ENCODE data around the gene PTPN1. TPM values are rescaled to one million over a fixed set of nuclear protein-coding genes. Genes with fewer than 3 reads are reported as not detected.

The PTPN1 gene
- total and polyA plus RNA-seq, 2 of the 13 experiments (the other 11 are each of a cell fraction or from before 2014, with no cell fraction given) = 17.7 to 37.2 TPM

DNA sequence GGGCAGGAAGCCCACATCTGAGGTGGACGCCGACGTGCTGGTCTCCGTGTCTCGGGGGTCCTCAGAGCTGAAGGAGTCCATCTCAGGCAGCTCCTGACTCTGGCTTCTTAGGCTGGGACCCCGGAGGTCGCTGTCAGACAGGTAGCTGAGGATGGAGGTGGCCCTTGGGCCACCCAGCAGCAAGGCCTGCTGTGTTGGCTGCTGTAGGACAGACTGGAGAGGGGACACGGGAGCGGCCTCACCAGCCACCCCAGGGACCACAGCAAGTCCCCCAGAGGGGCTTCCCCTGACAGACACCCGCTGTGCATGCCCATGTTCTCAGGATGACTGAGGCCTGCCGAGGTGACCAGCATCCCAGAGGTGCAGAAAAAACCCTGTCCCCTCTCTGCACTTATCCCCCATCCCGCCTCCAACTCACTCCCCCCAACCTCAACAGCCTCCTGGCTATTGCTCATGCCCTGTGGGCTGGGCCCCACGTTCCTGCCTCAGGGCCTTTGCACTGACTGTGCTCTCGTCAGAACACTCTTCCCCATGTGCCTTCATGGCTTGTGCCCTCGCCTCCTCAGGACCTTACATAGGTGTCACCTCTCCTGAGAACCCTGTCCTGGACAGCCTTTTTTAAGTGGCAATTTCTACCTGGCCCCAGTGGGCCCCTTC is 92.4 kb downstream of the PTPN1 start (continued):
- TF ChIP-seq, protein P1, sequence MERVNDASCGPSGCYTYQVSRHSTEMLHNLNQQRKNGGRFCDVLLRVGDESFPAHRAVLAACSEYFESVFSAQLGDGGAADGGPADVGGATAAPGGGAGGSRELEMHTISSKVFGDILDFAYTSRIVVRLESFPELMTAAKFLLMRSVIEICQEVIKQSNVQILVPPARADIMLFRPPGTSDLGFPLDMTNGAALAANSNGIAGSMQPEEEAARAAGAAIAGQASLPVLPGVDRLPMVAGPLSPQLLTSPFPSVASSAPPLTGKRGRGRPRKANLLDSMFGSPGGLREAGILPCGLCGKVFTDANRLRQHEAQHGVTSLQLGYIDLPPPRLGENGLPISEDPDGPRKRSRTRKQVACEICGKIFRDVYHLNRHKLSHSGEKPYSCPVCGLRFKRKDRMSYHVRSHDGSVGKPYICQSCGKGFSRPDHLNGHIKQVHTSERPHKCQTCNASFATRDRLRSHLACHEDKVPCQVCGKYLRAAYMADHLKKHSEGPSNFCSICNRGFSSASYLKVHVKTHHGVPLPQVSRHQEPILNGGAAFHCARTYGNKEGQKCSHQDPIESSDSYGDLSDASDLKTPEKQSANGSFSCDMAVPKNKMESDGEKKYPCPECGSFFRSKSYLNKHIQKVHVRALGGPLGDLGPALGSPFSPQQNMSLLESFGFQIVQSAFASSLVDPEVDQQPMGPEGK (CRISPR knock-in tag; IDR thresholded peaks at IDR 0.05) = no peak
- TF ChIP-seq ZNF772 (CRISPR knock-in tag; IDR thresholded peaks at IDR 0.05) = no peak
- no peak for TF ChIP-seq ZNF547 (CRISPR knock-in tag; IDR thresholded peaks at IDR 0.05)
- TF ChIP-seq ATF1 (CRISPR knock-in tag; IDR thresholded peaks at IDR 0.05) = no peak
- no peak for TF ChIP-seq SETDB1 (CRISPR knock-in tag; IDR thresholded peaks at IDR 0.05; ENCODE audit: borderline replicate concordance)
- TF ChIP-seq ZNF788 (CRISPR knock-in tag; IDR thresholded peaks at IDR 0.05; ENCODE audit: borderline replicate concordance) = no peak
- TF ChIP-seq MXI1 (IDR thresholded peaks at IDR 0.05; ENCODE audit: borderline replicate concordance, low read depth, low read length) = no peak
- no peak for TF ChIP-seq ISX (CRISPR knock-in tag; conservative IDR thresholded peaks at IDR 0.05)
- 0 out of 2 replicates have a peak, but pooled peaks have one; percentile 4 for TF ChIP-seq GABPB1 (CRISPR knock-in tag; IDR thresholded peaks at IDR 0.05)
- TF ChIP-seq, protein P2, sequence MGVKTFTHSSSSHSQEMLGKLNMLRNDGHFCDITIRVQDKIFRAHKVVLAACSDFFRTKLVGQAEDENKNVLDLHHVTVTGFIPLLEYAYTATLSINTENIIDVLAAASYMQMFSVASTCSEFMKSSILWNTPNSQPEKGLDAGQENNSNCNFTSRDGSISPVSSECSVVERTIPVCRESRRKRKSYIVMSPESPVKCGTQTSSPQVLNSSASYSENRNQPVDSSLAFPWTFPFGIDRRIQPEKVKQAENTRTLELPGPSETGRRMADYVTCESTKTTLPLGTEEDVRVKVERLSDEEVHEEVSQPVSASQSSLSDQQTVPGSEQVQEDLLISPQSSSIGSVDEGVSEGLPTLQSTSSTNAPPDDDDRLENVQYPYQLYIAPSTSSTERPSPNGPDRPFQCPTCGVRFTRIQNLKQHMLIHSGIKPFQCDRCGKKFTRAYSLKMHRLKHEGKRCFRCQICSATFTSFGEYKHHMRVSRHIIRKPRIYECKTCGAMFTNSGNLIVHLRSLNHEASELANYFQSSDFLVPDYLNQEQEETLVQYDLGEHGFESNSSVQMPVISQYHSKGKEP (CRISPR knock-in tag; IDR thresholded peaks at IDR 0.05) = no peak
- TF ChIP-seq, protein P3, sequence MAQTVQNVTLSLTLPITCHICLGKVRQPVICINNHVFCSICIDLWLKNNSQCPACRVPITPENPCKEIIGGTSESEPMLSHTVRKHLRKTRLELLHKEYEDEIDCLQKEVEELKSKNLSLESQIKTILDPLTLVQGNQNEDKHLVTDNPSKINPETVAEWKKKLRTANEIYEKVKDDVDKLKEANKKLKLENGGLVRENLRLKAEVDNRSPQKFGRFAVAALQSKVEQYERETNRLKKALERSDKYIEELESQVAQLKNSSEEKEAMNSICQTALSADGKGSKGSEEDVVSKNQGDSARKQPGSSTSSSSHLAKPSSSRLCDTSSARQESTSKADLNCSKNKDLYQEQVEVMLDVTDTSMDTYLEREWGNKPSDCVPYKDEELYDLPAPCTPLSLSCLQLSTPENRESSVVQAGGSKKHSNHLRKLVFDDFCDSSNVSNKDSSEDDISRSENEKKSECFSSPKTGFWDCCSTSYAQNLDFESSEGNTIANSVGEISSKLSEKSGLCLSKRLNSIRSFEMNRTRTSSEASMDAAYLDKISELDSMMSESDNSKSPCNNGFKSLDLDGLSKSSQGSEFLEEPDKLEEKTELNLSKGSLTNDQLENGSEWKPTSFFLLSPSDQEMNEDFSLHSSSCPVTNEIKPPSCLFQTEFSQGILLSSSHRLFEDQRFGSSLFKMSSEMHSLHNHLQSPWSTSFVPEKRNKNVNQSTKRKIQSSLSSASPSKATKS (CRISPR knock-in tag; IDR thresholded peaks at IDR 0.05) = no peak
- TF ChIP-seq CREM (IDR thresholded peaks at IDR 0.05) = no peak
- TF ChIP-seq CREM (CRISPR knock-in tag; IDR thresholded peaks at IDR 0.05) = no peak
- 0 out of 2 replicates have a peak, but pooled peaks have one; percentile 23 for TF ChIP-seq ZNF274 (CRISPR knock-in tag; IDR thresholded peaks at IDR 0.05)
- TF ChIP-seq, protein P4, sequence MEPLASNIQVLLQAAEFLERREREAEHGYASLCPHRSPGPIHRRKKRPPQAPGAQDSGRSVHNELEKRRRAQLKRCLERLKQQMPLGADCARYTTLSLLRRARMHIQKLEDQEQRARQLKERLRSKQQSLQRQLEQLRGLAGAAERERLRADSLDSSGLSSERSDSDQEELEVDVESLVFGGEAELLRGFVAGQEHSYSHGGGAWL (CRISPR knock-in tag; IDR thresholded peaks at IDR 0.05) = no peak
- TF ChIP-seq SMARCC2 (IDR thresholded peaks at IDR 0.05) = no peak
- TF ChIP-seq KDM1A (CRISPR knock-in tag; IDR thresholded peaks at IDR 0.05) = peak; percentile 85
- no peak for TF ChIP-seq CC2D1A (CRISPR knock-in tag; IDR thresholded peaks at IDR 0.05)
- TF ChIP-seq ZNF883 (CRISPR knock-in tag; IDR thresholded peaks at IDR 0.05; ENCODE audit: not compliant biosample characterization) = peak; percentile 72
- TF ChIP-seq IKZF4 (CRISPR knock-in tag; IDR thresholded peaks at IDR 0.05; ENCODE audit: borderline replicate concordance, low read depth, not compliant biosample characterization) = peak; percentile 48
- no peak for TF ChIP-seq PCBP2 (optimal IDR thresholded peaks at IDR 0.05; ENCODE audit: low read depth, low read length, poor library complexity, severe bottlenecking)
- TF ChIP-seq ARID2 (CRISPR knock-in tag; IDR thresholded peaks at IDR 0.05; ENCODE audit: borderline replicate concordance) = no peak
- no peak for TF ChIP-seq CBFB (CRISPR knock-in tag; IDR thresholded peaks at IDR 0.05)
- no peak for TF ChIP-seq NFE2 (CRISPR knock-in tag; IDR thresholded peaks at IDR 0.05)
